HL-60 (cell line): ENCODE results near the gene EOMES.

Experiments
- GABPA ChIP-seq: IDR thresholded peaks from 2 replicates; pipeline ENCODE4 v1.6.1; 2012; ENCODE audit warnings: low read depth
- POLR2AphosphoS5 ChIP-seq: IDR thresholded peaks from 2 replicates; pipeline ENCODE4 v1.6.1; 2012; ENCODE audit warnings: low read depth
- SPI1 ChIP-seq: IDR thresholded peaks from 2 replicates; pipeline ENCODE4 v1.6.1; 2012; ENCODE audit warnings: low read depth, mild to moderate bottlenecking, borderline replicate concordance
- TF ChIP-seq, protein P1 (sequence below): IDR thresholded peaks from 2 replicates; pipeline ENCODE4 v1.6.1; 2012; ENCODE audit warnings: low read depth; ENCODE audit not compliant: insufficient replicate concordance
- TF ChIP-seq, protein P2 (sequence below): IDR thresholded peaks from one replicate; pipeline ENCODE4 v1.5.1; 2011; ENCODE audit warnings: low read length, control low read depth, inconsistent platforms; ENCODE audit not compliant: insufficient read depth

DNA sequence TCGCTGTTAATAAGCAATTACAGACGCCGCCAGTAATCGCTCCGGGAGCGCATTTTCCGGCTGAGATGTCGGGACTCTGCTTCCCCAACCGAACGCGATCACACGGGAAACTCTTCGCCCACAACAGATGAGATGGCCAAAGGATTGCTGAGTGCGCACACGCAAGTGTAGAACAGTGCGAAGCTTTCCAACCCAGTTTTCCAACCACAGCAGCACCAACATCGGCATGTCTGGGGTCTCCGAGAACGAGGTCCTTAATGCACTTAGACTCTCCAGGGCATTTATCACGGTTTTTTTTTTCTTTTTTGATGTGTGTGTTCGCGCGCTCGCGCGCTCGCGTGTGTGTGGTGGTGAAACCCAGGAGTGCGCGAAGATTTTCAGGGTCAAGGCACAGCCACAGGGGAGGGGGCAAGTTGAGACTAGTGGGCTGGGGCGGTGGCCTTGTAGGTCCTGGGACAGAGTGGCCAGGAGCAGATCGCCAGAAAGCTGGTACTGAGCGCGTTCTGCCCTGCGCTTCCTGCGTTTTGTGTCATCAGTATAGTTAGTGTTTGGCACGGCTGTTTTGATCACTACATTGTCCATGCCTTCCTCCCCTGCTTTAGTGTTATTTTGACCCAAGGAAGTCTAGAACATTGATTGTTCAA is 1.8 kb upstream of the EOMES start:
- TF ChIP-seq, protein P1, sequence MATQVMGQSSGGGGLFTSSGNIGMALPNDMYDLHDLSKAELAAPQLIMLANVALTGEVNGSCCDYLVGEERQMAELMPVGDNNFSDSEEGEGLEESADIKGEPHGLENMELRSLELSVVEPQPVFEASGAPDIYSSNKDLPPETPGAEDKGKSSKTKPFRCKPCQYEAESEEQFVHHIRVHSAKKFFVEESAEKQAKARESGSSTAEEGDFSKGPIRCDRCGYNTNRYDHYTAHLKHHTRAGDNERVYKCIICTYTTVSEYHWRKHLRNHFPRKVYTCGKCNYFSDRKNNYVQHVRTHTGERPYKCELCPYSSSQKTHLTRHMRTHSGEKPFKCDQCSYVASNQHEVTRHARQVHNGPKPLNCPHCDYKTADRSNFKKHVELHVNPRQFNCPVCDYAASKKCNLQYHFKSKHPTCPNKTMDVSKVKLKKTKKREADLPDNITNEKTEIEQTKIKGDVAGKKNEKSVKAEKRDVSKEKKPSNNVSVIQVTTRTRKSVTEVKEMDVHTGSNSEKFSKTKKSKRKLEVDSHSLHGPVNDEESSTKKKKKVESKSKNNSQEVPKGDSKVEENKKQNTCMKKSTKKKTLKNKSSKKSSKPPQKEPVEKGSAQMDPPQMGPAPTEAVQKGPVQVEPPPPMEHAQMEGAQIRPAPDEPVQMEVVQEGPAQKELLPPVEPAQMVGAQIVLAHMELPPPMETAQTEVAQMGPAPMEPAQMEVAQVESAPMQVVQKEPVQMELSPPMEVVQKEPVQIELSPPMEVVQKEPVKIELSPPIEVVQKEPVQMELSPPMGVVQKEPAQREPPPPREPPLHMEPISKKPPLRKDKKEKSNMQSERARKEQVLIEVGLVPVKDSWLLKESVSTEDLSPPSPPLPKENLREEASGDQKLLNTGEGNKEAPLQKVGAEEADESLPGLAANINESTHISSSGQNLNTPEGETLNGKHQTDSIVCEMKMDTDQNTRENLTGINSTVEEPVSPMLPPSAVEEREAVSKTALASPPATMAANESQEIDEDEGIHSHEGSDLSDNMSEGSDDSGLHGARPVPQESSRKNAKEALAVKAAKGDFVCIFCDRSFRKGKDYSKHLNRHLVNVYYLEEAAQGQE: no peak
- TF ChIP-seq, protein P2, sequence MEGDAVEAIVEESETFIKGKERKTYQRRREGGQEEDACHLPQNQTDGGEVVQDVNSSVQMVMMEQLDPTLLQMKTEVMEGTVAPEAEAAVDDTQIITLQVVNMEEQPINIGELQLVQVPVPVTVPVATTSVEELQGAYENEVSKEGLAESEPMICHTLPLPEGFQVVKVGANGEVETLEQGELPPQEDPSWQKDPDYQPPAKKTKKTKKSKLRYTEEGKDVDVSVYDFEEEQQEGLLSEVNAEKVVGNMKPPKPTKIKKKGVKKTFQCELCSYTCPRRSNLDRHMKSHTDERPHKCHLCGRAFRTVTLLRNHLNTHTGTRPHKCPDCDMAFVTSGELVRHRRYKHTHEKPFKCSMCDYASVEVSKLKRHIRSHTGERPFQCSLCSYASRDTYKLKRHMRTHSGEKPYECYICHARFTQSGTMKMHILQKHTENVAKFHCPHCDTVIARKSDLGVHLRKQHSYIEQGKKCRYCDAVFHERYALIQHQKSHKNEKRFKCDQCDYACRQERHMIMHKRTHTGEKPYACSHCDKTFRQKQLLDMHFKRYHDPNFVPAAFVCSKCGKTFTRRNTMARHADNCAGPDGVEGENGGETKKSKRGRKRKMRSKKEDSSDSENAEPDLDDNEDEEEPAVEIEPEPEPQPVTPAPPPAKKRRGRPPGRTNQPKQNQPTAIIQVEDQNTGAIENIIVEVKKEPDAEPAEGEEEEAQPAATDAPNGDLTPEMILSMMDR: no peak
- TF ChIP-seq POLR2AphosphoS5 (no peak), GABPA (no peak), SPI1 (no peak)
